ENCODE results near the gene ACP5.

The ACP5 gene

GRCh38 chr19:11540645-11541044, 36.8 kb downstream of the ACP5 start:
- TF ChIP-seq GABPA (IDR thresholded peaks at IDR 0.05; ENCODE audit: low read depth) (no peak), POLR2AphosphoS5 (IDR thresholded peaks at IDR 0.05; ENCODE audit: low read depth) (no peak), REST (IDR thresholded peaks at IDR 0.05; ENCODE audit: insufficient replicate concordance, low read depth) (no peak), SPI1 (IDR thresholded peaks at IDR 0.05; ENCODE audit: borderline replicate concordance, low read depth) (no peak)
- TF ChIP-seq, protein P1, sequence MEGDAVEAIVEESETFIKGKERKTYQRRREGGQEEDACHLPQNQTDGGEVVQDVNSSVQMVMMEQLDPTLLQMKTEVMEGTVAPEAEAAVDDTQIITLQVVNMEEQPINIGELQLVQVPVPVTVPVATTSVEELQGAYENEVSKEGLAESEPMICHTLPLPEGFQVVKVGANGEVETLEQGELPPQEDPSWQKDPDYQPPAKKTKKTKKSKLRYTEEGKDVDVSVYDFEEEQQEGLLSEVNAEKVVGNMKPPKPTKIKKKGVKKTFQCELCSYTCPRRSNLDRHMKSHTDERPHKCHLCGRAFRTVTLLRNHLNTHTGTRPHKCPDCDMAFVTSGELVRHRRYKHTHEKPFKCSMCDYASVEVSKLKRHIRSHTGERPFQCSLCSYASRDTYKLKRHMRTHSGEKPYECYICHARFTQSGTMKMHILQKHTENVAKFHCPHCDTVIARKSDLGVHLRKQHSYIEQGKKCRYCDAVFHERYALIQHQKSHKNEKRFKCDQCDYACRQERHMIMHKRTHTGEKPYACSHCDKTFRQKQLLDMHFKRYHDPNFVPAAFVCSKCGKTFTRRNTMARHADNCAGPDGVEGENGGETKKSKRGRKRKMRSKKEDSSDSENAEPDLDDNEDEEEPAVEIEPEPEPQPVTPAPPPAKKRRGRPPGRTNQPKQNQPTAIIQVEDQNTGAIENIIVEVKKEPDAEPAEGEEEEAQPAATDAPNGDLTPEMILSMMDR (IDR thresholded peaks at IDR 0.05; ENCODE audit: insufficient read depth, low read length), result no peak
- H3K27ac ChIP-seq (replicated peaks), result no peak overlapping the region
- no peak for DNase-seq (ENCODE audit: low read depth in 1 of 2, low spot score in 1 of 2)

DNA sequence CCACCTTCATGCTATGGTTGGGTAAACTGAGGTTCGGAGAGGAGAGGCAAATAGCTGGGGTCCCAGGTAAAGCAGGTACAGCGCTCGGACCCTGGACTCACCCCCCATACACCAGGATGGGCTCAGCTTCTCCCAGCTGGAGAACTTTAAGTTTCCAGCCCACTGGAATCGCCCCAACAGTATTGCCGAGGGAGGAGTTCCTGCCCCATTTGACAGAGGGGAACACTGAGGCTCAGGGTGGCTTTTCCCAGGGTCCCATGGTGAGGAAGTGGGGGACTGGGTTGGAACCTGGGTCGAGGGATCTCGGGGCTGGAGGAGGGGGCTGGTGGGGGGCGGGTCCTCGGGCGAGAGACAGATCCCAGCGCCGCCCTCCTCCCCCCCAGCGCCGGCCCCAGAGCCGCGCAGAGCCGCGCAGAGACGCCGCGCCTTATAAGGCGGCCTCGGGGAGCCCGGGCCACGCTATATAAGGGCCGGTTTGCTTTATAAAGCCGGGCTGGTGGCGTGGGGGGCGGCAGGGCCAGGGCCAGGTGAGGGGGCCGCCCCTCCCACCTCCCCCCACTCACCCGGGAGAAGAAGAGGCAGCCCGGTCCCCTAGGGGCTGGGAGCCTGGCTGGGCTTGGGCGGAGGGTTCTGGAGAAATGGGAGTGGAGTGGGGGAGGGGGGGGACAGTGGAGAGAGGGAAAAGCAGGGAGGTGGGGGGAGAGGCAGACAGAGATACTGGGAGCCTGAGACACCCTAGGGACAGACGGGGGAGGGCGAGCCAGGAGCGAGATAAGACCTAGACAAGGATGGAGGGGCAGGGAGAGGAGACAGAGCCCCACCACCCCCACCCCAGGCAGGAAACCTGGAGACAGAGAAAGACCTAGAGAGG, 37.7 kb downstream of the ACP5 start:
- Histone ChIP-seq H3K4me3 (replicated peaks; ENCODE audit: insufficient read depth, low read length) (no peak overlapping the region), H3K27me3 (ENCODE audit: insufficient read depth, poor library complexity, severe bottlenecking) (peaks cover 9% of the 10 kb centered on the region), H3K27ac (replicated peaks) (no peak overlapping the region)
- TF ChIP-seq, protein P1 (IDR thresholded peaks at IDR 0.05; ENCODE audit: insufficient read depth, low read length), result no peak
- TF ChIP-seq POLR2AphosphoS5 (IDR thresholded peaks at IDR 0.05; ENCODE audit: low read depth), result no peak
- no peak for TF ChIP-seq SPI1 (IDR thresholded peaks at IDR 0.05; ENCODE audit: borderline replicate concordance, low read depth)
- TF ChIP-seq GABPA (IDR thresholded peaks at IDR 0.05; ENCODE audit: low read depth), result no peak
- TF ChIP-seq REST (IDR thresholded peaks at IDR 0.05; ENCODE audit: insufficient replicate concordance, low read depth), result no peak
- no peak for DNase-seq (ENCODE audit: low read depth in 1 of 2, low spot score in 1 of 2)

More at GRCh38 chr19:11540645-11541044, 36.8 kb downstream of the ACP5 start:
- Histone ChIP-seq H3K27me3 (ENCODE audit: insufficient read depth, poor library complexity, severe bottlenecking) (peaks cover 9% of the 10 kb centered on the region), H3K4me3 (replicated peaks; ENCODE audit: insufficient read depth, low read length) (no peak overlapping the region)

- Histone ChIP-seq H3K27ac (replicated peaks) (no peak within 1 kb of the TSS), H3K27me3 (ENCODE audit: insufficient read depth, poor library complexity, severe bottlenecking) (peaks cover 9% of the 10 kb centered on the region), H3K4me3 (replicated peaks; ENCODE audit: insufficient read depth, low read length) (no peak within 1 kb of the TSS)
- DNase-seq (ENCODE audit: low read depth in 1 of 2, low spot score in 1 of 2), result no peak
- TF ChIP-seq REST (IDR thresholded peaks at IDR 0.05; ENCODE audit: insufficient replicate concordance, low read depth) (no peak), SPI1 (IDR thresholded peaks at IDR 0.05; ENCODE audit: borderline replicate concordance, low read depth) (no peak), GABPA (IDR thresholded peaks at IDR 0.05; ENCODE audit: low read depth) (no peak)
- TF ChIP-seq, protein P1 (IDR thresholded peaks at IDR 0.05; ENCODE audit: insufficient read depth, low read length), result no peak
These were observed 39.0 kb downstream of the ACP5 start, which contains the start of gene CNN1 for GRCh38 chr19:11538232-11539036. Gene CNN1 (plus strand): TSS chr19:11538851. CDS start chr19:11538928, 77 bp downstream.

Measured in HL-60 (cell line).